Activated T-helper 9 cell treated with anti-CD3 and anti-CD28 coated beads, Interleukin-2, amount 50 U/mL, for 16 hours (primary cell): ENCODE measurements around the gene EPHA5.

Experiments used
- DNase-seq: peaks from one replicate; pipeline ENCODE4 v3.0.0-alpha.2; 2020; ENCODE audit warnings: low read depth

Gene EPHA5

GRCh38 chr4:65670331-65671031, at the start of gene EPHA5:
Gene EPHA5, minus strand, starts transcription at chr4:65670489. Its CDS starts 747 bp downstream, at chr4:65669742.
- DNase-seq: no peak

GRCh38 chr4:65719635-65720034, 49.3 kb upstream of the EPHA5 start:
- no peak for DNase-seq

- DNase-seq: no peak
Observed at GRCh38 chr4:65698631-65699030, 28.3 kb upstream of the EPHA5 start.

GRCh38 chr4:65696436-65696835, 26.1 kb upstream of the EPHA5 start:
- DNase-seq: no peak

- DNase-seq: no peak
Observed at GRCh38 chr4:65671372-65671771, 1.1 kb upstream of the EPHA5 start.

GRCh38 chr4:65670020-65670330, 314 bp downstream of the EPHA5 start:
- DNase-seq: no peak

GRCh38 chr4:65669111-65670019, 924 bp downstream of the EPHA5 start:
- DNase-seq: no peak

GRCh38 chr4:65668201-65669089, 1.8 kb downstream of the EPHA5 start:
- DNase-seq: no peak

GRCh38 chr4:65667506-65668041, 2.7 kb downstream of the EPHA5 start:
- DNase-seq: no peak

- no peak for DNase-seq
Observed at GRCh38 chr4:65665771-65666523, 4.3 kb downstream of the EPHA5 start.

- no peak for DNase-seq
Observed at GRCh38 chr4:65661471-65661870, 8.8 kb downstream of the EPHA5 start.

GRCh38 chr4:65658117-65658516, 12.2 kb downstream of the EPHA5 start:
- DNase-seq: no peak

- DNase-seq: no peak
Observed at GRCh38 chr4:65656008-65656407, 14.3 kb downstream of the EPHA5 start.

GRCh38 chr4:65654976-65655375, 15.3 kb downstream of the EPHA5 start:
- DNase-seq: no peak

- no peak for DNase-seq
Observed at GRCh38 chr4:65653740-65654361, 16.4 kb downstream of the EPHA5 start.

- no peak for DNase-seq
Observed at GRCh38 chr4:65651751-65652150, 18.5 kb downstream of the EPHA5 start.

GRCh38 chr4:65651031-65651430, 19.3 kb downstream of the EPHA5 start:
- DNase-seq: no peak

GRCh38 chr4:65646136-65646535, 24.2 kb downstream of the EPHA5 start:
- DNase-seq: no peak

- no peak for DNase-seq
Observed at GRCh38 chr4:65645185-65645584, 25.1 kb downstream of the EPHA5 start.

- DNase-seq: no peak
Observed at GRCh38 chr4:65635051-65635821, 35.1 kb downstream of the EPHA5 start.
